Gastroesophageal sphincter (tissue), 4 donors: ENCODE results near the gene STK25. TPM values are rescaled to one million over a fixed set of nuclear protein-coding genes. Genes with fewer than 3 reads are reported as not detected.

ENCODE experiments used
- ATAC-seq: fragments of 150-250 bp; one replicate; pipeline ENCODE4 v1.9.1; 2016; ENCODE audit warnings: mild to moderate bottlenecking, moderate library complexity
- H3K27ac ChIP-seq, 4 donors: fragments of 200-600 bp; sonication (generic) in 3 of 4; 1 replicate in 3 of 4; 2 replicates in 1 of 4; pipeline ENCODE4 v1.5.1; 2016 to 2019
- H3K27me3 ChIP-seq: fragments of 200-600 bp; sonication (generic); one replicate; pipeline ENCODE4 v1.5.1; 2019
- H3K36me3 ChIP-seq, 2 donors: fragments of 200-600 bp; sonication (generic); one replicate each; pipeline ENCODE4 v1.5.1; 2019; ENCODE audit warnings: control low read depth in 1 of 2
- H3K4me1 ChIP-seq, 3 donors: fragments of 200-600 bp; sonication (generic); 1 replicate in 2 of 3; 2 replicates in 1 of 3; pipeline ENCODE4 v1.5.1; 2016 to 2019; ENCODE audit warnings: control low read depth in 2 of 3
- H3K4me3 ChIP-seq, 2 donors: fragments of 200-600 bp; sonication (generic); one replicate each; pipeline ENCODE4 v1.5.1; 2019; ENCODE audit warnings: mild to moderate bottlenecking in 1 of 2, moderate library complexity in 1 of 2
- H3K9me3 ChIP-seq, 3 donors: fragments of 200-600 bp; sonication (generic); one replicate each; pipeline ENCODE4 v1.5.1; 2017 to 2019; ENCODE audit warnings: control low read depth in 2 of 3
- EP300 ChIP-seq: sonication (generic); formaldehyde crosslinking; IDR thresholded peaks from one replicate; pipeline ENCODE4 v1.6.1; 2017; ENCODE audit warnings: antibody characterized with exemption, mild to moderate bottlenecking
- POLR2A ChIP-seq, 2 donors: fragments of 450-650 bp; IDR thresholded peaks; one replicate each; pipeline ENCODE4 v1.6.1; 2017; ENCODE audit warnings: antibody characterized with exemption in 2 of 2, mild to moderate bottlenecking in 2 of 2, moderate library complexity in 1 of 2
- POLR2AphosphoS5 ChIP-seq: sonication (generic); formaldehyde crosslinking; IDR thresholded peaks from one replicate; pipeline ENCODE4 v1.6.1; 2017; ENCODE audit warnings: antibody characterized with exemption
- WGBS, 2 donors: methylation state at CpG; one replicate each; pipeline ENCODE4 v1.1.5; 2018; ENCODE audit warnings: low coverage in 1 of 2; 5-methylcytosine and 5-hydroxymethylcytosine counted together
- total RNA-seq, 4 donors: library from RNA; depleted of rRNA; stranded (reverse); fragments of >200 nt; gene quantifications; one replicate each; pipeline ENCODE4 v1.1.0, GENCODE V29; 2016
- TF ChIP-seq, protein P1 (sequence below), 4 experiments: fragments of 200-600 bp in 2 of 4; fragments of 450-650 bp in 2 of 4; sonication (generic) in 1 of 4; IDR thresholded peaks; one replicate each; pipeline ENCODE4 v1.5.1; 2017 to 2019; ENCODE audit warnings: antibody characterized with exemption in 4 of 4, mild to moderate bottlenecking in 2 of 4, moderate library complexity in 2 of 4

STK25 gene
- total RNA-seq, 4 donors from 2014 or later, result 125 to 234 (median 174) TPM

DNA sequence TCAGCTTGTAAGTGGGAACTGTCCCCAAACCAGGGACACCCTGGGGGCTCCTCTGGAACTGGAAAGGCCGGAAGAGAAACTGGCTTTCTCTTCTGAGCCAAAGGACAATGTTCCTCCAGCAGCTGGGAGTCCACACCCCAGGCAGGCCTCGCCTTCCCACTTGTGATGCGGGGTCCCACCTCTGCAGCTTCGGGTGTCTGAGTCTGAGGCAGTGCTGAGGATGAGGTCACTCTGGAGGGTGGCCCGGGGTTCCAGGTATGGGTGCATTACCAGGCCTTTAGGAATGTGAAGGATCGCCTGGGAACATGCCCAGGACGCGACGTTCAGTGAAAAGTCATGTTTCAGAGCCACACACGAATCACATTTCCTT is 32.0 kb upstream of the STK25 start:
- peaks cover 0 to 30% (median 10%) of the 10 kb centered on the region in 3 donors for H3K4me1 ChIP-seq
- no peaks in the 10 kb centered on the region for H3K36me3 ChIP-seq
- no peak for TF ChIP-seq EP300
- TF ChIP-seq POLR2A (IDR thresholded peaks at IDR 0.05), result no peak
- peak overlapping the region in 1 of 2 donors; percentile 49 for H3K4me3 ChIP-seq
- H3K27ac ChIP-seq, result peak overlapping the region in 1 of 4 donors; percentile 78
- no peak for ATAC-seq
- peaks cover 0 to 4% (median 0%) of the 10 kb centered on the region in 3 donors for H3K9me3 ChIP-seq
- WGBS, 2 donors, result 0 to 50% methylated on average over 1 to 3 of the region's 10 CpGs
- peaks cover 54% of the 10 kb centered on the region for H3K27me3 ChIP-seq

- no peak for ATAC-seq
- peaks cover 54% of the 10 kb centered on the region for H3K27me3 ChIP-seq
- no peaks in the 10 kb centered on the region for H3K36me3 ChIP-seq
- peak overlapping the region in 1 of 4 donors; percentile 78 for H3K27ac ChIP-seq
- H3K4me3 ChIP-seq, result no peak overlapping the region
- WGBS, 2 donors, result no CpG with 5 or more reads among the region's 11 CpGs
- H3K4me1 ChIP-seq, result peaks cover 0 to 24% (median 10%) of the 10 kb centered on the region in 3 donors
- peaks cover 0 to 4% (median 0%) of the 10 kb centered on the region in 3 donors for H3K9me3 ChIP-seq
- TF ChIP-seq EP300 (no peak), POLR2AphosphoS5 (no peak), POLR2A (IDR thresholded peaks at IDR 0.05) (no peak)
- TF ChIP-seq, protein P1, sequence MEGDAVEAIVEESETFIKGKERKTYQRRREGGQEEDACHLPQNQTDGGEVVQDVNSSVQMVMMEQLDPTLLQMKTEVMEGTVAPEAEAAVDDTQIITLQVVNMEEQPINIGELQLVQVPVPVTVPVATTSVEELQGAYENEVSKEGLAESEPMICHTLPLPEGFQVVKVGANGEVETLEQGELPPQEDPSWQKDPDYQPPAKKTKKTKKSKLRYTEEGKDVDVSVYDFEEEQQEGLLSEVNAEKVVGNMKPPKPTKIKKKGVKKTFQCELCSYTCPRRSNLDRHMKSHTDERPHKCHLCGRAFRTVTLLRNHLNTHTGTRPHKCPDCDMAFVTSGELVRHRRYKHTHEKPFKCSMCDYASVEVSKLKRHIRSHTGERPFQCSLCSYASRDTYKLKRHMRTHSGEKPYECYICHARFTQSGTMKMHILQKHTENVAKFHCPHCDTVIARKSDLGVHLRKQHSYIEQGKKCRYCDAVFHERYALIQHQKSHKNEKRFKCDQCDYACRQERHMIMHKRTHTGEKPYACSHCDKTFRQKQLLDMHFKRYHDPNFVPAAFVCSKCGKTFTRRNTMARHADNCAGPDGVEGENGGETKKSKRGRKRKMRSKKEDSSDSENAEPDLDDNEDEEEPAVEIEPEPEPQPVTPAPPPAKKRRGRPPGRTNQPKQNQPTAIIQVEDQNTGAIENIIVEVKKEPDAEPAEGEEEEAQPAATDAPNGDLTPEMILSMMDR (IDR thresholded peaks at IDR 0.05), result no peak
These were observed 31.4 kb upstream of the STK25 start for GRCh38 chr2:241539616-241540374.

DNA sequence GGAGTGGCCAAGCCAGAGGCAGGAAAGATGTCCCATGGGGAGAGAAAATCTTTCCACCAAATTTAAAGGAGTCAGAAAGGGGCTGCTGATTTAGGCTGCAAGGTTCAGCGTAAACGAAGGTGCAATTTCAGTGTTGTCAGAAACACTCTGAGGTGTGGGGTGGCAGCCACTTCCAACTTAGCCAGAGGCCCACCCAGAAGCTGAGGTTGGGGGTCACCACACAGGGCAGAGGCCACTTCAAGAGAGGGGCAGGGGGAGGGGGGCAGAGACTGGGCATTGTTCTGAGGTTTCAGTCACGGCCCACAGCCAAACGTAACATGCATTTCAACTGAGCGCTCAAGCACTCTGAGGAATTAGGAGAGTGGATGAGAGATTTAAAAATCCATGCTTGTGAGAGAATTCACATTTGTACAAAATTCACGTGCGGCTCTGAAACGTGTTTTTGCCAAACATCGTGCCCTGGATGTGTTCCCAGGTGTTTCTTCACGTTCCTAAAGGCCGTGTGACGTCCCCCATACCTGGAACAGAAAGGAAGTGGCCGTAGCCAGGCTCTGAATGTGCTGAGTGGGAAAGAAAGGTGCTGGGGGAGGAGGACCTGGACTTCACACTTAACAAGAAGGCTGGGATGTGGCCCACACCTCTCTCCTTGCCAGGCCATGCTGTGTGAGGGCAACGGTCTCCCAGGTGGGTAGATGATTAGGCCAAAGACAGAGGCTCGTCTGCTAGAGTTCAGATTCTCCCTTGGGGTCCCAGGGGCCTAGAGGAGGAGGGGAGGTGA is 30.6 kb upstream of the STK25 start:
- no peak overlapping the region for H3K27ac ChIP-seq
- WGBS, 2 donors, result 83% methylated on average over 11 to 15 of the region's 15 CpGs
- no peak overlapping the region for H3K4me3 ChIP-seq
- no peak for TF ChIP-seq POLR2AphosphoS5
- TF ChIP-seq EP300, result no peak
- TF ChIP-seq POLR2A (IDR thresholded peaks at IDR 0.05), result no peak
- TF ChIP-seq, protein P1 (IDR thresholded peaks at IDR 0.05), result no peak
- peaks cover 0 to 22% (median 10%) of the 10 kb centered on the region in 3 donors for H3K4me1 ChIP-seq
- H3K36me3 ChIP-seq, result no peaks in the 10 kb centered on the region
- H3K27me3 ChIP-seq, result peaks cover 54% of the 10 kb centered on the region
- no peak for ATAC-seq
- peaks cover 0 to 4% (median 0%) of the 10 kb centered on the region in 3 donors for H3K9me3 ChIP-seq

GRCh38 chr2:241535871-241536655 is 27.7 kb upstream of the STK25 start:
- ATAC-seq, result no peak
- 54 to 70% methylated on average over 4 to 6 of the region's 13 CpGs for WGBS, 2 donors
- Histone ChIP-seq H3K27ac (no peak overlapping the region), H3K36me3 (no peaks in the 10 kb centered on the region), H3K4me1 (peaks cover 0 to 10% (median 0%) of the 10 kb centered on the region in 3 donors), H3K27me3 (peaks cover 27% of the 10 kb centered on the region), H3K4me3 (no peak overlapping the region), H3K9me3 (peaks cover 0 to under 1% (median 0%) of the 10 kb centered on the region in 3 donors)
- TF ChIP-seq EP300 (no peak), POLR2A (IDR thresholded peaks at IDR 0.05) (no peak), POLR2AphosphoS5 (no peak)
- TF ChIP-seq, protein P1 (IDR thresholded peaks at IDR 0.05), result no peak
